Activated CD4-positive, alpha-beta T cell treated with anti-CD3 and anti-CD28 coated beads, Interleukin-10, Interleukin-2, amounts not matched to agents 100 ng/mL and 50 ng/mL, durations not matched to agents 16 hours and 8 hours (primary cell): ENCODE measurements around the gene ATP8B4.
"Not testable (repeated sequence)": the region's sequence is repeated elsewhere in the genome, so short reads cannot be mapped to it uniquely, and the experiment has no call there.

Source experiments
- DNase-seq: peaks from one replicate; pipeline ENCODE4 v3.0.0-alpha.2; 2020

Gene ATP8B4

DNA sequence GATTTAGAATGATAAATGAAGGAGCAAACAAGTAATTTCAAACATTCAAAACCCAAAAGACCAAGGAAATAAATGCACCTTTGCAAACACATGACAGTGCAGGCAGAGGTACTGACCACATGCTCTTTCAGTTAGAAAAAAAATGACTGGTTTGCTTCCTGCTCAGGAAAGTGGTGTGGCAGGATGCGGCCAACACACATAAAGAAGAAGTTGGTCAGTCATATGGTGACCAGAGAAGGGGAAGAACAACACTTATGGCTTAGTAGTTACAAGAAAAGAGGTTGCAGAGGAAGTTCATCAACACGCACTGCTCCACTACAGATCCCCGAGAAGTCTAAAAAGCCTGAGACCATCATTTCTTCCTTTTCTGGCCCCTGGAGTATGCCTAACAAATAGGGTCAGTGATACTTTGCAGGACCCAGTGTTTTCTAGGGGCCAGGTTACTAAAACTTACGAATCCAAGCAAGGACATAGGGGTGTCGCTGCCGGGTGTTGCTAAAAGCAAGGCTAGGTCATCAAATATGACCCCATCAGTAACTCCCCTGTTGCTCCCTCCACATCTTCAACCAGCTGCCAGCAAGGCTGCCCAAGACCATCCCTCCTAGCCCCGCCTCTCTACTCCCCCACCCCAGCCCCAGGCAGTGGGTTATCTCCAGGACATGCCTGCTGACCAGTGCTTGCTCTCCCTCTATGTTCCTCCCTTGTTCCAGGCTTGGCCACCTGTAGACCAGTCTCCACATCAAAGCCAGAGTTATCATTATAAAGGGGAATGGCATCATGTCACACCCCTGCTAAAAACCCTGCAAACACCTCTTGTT, 11.2 kb downstream of the ATP8B4 start:
- peak; percentile 94 for DNase-seq

DNA sequence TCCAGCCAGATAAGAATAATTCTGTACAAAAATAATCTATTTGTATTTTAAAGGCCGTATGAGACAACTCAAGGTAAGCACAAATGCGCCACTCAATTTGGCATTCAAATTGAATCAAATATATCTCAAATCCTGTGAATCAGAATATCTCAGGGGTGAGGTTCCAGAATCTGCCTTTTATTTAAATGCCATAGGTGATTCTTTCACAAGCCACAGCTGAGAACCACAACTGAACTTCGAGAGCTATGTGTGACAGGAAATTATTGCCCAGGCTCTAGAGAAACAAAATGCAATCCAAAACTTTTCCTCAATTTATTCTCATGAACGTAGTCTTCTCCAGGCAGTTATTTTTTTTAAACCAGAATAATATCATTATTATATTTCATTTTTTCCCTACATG, 11.9 kb downstream of the ATP8B4 start:
- peak; percentile 78 for DNase-seq

DNA sequence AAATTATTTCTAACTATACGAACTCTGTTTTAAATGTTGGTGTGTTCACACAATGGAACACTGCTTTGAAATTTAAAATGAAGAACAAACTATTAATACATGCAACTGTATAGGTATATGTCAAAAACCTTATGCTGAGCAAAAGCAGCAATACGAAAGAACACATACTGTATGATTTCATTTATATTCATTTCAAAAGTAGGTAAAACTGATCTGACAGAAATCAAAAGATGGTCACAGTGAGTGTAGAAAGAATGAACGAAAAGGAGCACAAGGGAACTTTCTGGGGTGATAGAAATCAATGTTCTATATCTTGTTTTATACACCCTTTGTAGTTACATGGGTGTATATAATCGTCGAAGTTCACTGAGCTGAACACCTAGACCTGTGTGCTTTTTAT, 12.6 kb downstream of the ATP8B4 start:
- DNase-seq = peak; percentile 64

DNA sequence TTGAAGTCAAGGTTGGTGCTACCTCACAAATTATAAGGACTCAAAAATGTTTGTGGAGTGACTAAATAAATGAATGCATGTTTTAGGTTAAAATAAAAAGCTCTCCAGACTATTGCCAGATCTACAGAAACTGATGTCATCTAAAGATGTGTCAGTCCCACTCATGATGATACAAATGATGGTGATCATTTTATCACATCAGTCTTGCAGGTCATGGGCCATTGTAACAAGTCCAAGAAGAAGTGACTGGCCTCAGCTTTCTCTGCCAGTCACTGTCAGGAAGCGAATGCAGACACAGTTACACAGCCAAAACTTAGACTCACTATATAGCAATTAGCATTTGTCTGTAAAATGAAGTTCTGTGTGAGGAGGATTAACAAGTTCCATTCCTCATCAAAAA, 18.5 kb downstream of the ATP8B4 start:
- no peak for DNase-seq

DNA sequence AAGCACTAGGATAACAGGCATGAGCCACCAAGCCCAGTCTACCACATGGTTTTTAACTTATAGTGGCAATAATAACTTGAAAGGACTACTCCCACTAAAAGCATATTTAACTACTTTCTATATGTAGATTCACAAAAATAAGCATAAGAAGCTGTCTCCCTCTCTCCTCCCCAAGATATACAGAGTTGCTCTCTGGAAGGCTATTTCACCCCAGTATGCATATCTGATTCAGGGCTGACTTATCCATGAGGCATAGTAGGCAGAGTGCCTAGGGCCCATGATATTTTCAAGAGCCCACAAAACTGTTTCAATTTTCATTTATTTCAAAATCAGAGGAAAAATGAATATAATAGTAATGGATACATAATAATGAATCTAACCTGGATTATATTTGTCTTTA, 20.5 kb downstream of the ATP8B4 start:
- DNase-seq = no peak

DNA sequence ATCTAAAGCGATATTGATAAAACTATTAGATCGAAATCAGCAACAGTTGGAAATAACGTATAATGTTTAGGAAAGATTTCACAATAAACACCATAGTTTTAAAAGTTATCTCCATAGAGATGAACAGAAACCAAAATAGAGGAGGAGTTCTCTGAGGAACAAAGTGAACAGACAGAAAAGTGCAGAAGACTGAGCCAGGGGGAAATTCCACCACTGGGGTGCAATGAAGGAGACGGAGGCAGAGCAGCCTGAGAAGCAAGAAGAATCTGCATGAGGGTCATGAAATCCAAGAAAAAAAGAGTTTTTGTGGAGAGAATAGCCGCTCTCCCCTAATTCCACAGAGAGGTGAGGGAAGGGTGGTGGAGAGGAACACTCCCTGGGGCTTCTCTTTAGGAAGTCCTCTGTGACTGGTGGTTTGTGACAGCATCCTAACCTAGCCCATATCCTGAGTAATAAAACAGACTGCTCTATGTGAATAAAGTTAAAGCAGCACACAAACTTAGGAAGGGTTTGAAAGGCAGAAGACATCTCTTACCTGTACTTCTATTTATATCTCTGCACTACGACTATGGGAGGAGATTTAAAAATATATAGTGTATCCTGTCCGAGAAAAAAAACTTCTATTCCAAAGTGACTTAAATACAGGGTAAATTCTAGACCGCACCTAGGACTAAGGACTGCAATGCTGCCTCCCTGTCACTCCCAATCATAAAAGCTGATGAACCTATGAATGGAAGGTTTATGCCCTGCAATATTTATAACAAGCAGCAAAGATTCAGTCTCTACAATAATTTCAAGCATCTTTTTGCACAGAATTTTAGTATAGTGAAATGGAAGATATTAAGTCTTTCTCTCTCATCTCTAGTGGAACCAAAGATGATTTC, 22.9 kb downstream of the ATP8B4 start:
- no peak for DNase-seq

DNA sequence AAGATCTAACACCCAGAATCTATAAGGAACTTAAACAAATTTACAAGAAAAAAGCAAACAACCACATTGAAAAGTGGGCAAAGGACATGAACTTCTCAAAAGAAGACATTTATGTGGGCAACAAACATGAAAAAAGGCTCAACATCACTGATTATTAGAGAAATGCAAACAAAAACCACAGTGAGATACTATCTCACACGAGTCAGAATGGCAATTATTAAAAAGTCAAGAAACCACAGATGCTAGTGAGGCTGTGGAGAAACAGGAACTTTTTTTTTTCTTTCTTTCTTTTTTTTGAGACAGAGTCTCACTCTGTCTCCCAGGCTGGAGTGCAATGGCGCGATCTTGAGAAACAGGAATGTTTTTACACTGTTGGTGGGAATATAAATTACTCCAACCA, 29.6 kb downstream of the ATP8B4 start:
- DNase-seq = not testable (repeated sequence)

DNA sequence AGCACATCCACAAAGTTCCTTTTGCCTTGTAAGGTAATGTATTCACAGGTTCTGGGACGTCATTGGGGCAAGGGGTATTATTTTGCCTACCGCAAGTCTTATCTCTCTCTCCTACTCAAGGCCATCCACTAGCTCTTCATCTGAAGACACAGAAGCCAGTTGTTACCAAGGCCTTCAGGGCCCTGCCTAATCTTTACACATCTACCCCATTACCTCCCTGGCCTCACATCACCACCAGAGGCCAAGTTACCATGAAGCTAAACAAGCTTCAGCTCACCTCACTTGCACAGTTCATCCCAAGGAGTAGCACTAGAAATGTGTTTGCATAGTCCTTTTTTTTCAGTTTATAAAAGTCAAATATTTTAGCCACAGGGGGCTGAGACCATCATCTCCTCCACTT, 34.1 kb downstream of the ATP8B4 start:
- no peak for DNase-seq

DNA sequence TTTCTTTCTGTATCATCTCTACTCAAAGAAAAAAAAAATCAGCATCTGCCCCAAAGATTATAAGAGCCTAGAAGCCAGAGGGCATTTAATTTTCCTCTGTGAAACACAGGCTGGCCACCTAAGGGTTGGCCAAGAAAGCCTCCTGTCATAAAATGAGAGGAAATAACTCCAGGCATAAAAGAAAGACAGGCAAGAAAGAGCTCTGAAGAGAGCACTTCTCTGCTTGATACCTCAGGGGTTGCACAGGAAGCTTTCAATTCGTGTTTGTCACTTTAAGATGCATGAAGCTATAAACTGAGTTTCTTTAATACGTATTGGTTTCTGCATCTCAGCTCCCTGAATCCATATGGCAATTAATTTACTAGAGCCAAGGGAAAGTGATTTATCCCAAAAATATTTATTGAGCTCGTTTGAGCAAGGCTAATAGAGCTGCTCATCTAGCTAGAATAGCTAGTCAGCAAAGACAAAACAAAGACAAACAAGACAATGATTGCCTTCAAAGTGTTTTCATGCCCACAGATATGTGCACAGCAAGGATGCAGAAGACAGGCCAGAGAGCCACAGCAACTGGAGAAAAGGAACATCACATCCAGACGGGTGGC, 35.5 kb downstream of the ATP8B4 start:
- no peak for DNase-seq

DNA sequence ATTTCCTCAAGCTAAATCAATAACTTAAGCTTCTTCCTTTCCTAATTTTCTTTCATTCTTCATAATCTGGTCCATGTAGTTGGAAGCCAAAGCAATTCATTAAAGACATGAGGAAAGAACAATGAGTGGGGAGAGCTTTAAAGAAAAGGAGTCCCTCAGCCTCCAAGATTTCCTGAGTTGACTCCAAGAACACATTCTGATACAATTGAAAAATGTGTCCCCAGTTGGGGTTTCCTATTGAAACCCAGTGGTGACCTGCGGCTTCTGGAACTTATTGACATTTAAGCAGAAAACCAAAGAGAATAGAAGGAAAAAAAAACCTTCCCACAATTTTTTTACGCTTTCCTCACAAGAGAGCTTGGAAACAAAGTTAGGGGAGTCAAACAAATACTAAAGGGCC, 37.0 kb downstream of the ATP8B4 start:
- no peak for DNase-seq

DNA sequence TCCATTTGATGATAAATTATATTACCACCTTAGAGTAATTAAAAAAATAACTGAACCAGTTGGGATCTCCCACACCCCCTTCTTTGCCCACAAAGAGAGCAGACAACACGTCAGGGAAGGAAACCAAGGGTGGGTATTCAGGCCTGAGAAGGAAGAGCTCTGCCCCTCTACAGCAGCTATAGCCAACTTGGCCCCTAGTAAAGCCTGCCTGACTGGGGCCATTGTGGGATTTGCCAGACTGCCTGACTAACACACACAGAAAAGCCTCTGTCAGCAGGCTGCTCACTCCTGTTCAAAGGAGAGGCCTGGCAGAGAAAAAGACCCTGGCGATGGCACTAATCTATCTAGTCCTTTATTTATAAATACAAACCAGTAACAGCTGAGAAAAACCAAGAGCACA, 41.4 kb downstream of the ATP8B4 start:
- DNase-seq = no peak

DNA sequence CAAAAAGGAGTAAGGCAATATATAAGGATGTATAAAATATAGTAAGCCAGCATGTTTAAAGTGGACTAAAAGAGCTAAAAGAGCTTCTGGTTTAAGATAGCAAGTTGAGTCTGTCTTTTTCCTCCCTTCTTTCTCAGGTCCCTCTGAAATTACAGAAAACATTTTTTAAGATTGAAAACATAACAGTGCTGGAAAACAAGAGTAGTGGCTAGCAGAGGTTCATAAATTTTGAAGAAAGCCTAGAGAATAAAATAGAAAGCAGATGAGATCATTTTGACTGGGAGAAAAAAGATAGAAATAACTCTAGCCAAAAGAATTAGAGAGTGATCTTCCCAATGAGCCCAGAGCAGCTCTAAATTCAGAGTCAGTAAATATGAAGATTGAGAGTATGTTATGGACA, 41.9 kb downstream of the ATP8B4 start:
- DNase-seq = no peak

DNA sequence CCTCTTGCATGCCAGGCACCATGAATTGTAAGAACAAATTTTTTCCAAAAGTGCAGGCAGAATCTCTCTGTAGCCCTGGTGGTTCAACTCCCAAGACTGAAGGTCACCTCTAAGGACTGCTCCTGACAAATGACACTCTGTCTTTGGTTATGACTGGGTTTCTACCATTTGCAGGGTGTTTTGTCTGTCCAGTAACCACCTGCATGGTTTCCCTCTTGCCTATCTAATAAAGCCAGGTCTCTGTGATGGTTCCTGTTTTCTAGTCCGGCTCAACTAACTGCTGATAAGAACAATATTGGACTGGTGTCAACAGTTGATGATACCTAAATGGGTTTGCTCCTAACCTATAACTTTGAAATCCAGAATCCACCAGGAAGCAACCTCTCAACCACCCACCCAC, 43.7 kb downstream of the ATP8B4 start:
- DNase-seq = no peak

DNA sequence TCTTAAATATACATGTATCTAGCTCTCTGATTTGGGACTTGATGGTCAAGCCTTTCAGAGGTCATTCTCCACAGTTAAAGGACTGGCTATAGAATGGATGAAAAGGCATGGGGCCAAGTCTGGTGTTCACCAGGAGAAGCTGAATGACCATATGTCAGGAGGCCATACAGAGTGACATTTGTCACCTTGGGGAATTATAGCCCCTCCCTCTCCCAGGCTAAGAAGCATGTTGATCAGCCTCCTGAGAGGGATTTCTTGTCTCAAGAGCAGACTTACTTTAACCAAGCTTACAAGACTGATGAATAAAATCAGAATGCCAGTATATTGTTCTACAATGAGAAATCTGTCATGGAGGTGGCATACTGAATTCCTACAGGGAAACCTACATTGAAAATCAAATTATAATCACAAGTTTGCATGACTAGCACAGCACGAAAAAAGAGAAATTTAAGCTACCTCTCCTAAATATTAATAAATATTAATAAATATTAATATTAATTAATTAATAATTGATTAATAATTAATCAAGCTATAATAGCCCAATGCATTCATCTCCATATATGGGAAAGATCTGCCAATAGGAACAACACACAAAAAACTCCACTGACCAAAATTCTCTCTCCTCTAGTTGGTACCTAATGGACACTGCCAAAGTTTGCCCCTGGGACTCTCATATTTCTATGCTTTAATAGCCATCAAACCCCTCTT, 47.3 kb downstream of the ATP8B4 start:
- DNase-seq = no peak

DNA sequence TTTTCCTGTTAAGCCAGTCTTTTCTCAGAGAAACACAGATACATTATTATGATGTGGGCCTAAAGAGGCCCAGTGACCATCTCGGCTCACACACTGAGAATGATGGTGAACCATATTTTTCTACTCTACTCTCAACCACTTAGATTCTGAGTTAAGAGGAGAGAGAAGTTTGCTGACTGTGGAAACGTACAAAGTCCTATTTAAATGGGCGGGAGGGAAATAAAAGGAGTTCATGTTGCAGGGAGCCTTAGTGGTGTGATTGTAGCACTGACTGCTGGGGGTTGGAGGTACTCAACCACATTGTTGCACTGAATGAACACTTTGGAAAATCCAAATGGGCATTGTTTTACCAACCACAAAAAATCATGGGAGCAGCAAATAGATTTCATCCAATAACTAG, 51.0 kb downstream of the ATP8B4 start:
- no peak for DNase-seq

DNA sequence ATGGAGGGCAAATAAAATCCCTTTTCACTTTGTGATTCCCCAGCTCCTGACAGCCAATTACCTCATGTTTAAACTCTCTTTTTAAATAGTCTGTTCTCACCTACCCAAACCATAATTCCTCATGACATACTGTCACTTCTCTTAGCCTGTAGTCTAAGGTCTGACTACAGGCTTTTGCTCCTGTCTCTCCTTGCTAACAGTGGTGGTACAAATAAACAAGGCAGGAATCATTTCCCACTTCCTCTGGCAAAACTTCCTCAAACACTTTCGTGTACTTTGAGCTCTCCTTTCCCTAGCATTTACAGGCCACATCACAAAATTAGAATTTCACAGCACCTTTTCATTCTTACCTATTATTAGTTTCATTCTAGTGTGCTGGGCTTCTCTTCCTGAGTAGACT, 51.8 kb downstream of the ATP8B4 start:
- no peak for DNase-seq

DNA sequence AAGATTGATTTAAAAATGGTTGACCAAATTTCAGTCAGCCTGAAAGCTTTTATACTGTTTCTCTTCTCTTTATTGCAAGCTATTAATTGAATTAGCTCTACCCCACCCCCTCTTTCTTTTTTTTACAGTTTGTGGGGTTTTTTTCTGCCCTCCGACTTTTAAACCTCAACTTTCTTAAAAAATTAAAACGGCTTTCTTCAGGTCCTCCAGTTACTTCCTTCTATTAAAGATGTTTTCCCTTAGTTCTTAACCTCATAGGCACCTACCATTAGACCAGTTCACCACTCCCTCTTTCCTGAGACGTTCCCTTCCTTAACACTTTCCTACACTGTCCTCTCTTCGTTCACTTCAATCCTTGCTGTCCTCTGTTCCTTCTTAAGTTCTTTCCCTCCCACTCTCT, 52.4 kb downstream of the ATP8B4 start:
- no peak for DNase-seq

DNA sequence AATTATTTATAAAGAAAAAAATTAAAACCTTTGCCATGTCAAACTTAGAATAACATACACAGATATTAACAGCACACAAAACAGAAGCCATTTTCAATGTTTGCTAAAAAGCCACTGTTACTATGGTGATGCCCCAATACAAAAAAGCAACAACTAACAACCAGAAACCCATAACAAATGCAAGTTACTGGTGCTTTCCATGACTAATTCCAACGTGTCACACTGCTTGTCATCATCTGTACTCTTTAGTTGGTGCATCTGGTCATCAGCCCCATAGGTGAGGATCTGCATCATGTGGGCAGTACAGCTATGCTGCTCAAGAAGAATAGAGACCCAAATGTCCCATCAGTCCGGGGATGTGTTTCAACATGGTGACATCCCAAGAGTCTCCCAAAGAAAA, 52.8 kb downstream of the ATP8B4 start:
- peak; percentile 84 for DNase-seq

DNA sequence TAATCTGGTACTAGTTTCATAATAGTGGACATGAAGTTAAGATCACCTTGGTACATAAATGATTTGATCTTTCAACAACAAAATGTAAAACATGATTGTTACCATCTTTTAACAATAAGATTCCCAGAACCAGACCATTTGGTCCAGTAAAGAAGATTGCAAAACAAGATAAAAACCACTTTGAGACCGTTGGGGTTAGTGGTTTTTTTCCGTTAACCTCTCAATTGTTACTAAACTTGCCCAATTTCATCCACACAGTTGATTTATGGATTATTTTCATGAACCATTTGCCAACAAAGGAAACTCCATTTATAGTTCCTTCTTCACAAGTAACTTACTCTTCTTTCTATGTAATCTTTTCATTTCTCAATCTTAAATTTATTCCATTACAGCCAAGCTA, 53.8 kb downstream of the ATP8B4 start:
- DNase-seq = peak; percentile 63

DNA sequence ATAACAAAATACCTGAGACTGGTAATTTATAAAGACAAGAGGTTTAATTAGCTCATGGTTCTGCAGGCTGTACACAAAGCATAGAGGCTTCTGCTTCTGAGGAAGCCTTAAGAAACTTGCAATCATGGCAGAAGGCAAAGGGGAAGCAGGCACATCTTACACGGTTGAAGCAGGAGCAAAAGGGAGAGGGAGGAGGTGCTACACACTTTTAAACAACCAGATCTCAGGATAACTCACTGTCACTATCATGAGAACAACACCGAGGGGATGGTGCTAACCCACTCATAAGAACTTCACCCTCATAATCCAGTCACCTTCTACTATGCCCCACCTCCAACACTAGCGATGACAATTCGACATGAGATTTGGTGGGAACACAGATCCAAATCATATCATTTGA, 54.4 kb downstream of the ATP8B4 start:
- peak; percentile 39 for DNase-seq

DNA sequence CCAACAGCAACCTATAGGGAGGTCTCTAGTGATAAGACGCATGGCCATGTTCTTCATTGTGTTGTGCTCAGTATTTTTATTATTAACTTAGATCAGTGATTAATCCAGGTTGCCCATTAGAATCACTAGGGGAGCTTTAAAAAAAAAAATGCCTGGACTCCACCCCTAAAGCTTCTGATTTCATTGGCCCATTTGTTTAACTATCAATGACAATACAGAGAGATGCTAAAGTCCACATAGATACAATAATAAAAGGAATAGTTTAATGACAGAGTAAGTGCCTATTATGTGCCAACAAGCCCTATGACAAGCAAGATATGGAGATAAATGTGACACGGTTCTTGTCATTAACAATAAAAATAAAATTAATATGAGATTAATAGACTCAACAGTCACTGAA, 55.8 kb downstream of the ATP8B4 start:
- no peak for DNase-seq

DNA sequence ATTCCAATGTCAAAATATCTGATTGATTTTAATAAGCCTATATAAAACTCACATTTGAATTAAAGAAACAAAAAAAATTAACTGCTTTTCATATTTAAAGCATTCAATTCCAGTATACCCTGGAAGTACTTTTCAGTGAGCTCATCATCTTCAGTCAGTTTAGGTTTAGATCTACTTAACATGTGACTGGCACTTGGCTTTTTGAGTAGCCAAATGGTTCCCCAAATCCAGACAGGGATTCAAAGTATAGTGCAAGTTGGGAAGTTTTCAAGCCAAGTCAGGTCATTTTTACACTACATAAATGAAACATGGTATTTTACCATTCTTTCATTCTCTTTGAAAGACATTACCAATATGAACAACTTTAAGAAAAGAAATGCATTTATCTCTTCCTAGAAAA, 57.5 kb downstream of the ATP8B4 start:
- DNase-seq = no peak

DNA sequence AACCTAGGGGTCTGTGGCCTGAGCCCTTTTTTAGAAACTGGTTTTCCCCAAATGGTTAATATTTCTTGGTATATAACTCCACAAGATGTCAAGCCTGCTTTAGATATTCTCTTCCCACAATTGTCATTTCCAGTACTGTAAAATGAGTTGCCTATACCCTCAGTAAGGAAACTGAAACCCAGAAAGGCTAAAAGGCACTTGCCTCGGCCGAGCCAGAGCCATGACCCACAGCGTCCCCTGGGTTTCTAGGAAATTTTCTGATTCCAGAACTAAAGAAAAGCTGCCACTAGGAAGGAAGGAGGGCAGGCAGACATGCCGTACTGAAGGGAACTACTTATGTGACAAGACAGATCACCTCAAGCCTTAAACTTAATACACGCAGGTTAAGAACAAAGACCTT, 59.1 kb downstream of the ATP8B4 start:
- DNase-seq = peak; percentile 34
